Measurements from ENCODE around the gene CEP41.

The CEP41 gene

DNA sequence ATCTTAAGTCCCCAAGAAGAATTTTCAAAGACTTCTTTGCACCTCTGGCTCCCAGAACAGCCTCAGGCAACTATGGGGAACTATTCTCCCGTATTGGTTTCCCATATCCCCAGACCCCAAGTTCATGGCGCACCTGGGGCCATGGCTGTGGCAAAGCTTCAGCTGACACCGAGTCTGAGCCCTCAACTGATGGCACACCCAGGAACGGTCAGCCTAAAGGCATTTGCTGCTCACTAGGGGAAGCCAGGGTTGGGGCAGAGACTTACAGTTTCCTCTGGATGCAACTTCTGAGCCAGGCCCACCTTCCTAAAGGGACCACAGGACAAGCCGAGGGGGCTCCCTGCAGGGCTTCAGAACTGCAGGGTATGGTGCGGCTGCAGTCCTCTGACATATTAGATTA is 74.3 kb downstream of the CEP41 start:
- DNase-seq = no peak

DNA sequence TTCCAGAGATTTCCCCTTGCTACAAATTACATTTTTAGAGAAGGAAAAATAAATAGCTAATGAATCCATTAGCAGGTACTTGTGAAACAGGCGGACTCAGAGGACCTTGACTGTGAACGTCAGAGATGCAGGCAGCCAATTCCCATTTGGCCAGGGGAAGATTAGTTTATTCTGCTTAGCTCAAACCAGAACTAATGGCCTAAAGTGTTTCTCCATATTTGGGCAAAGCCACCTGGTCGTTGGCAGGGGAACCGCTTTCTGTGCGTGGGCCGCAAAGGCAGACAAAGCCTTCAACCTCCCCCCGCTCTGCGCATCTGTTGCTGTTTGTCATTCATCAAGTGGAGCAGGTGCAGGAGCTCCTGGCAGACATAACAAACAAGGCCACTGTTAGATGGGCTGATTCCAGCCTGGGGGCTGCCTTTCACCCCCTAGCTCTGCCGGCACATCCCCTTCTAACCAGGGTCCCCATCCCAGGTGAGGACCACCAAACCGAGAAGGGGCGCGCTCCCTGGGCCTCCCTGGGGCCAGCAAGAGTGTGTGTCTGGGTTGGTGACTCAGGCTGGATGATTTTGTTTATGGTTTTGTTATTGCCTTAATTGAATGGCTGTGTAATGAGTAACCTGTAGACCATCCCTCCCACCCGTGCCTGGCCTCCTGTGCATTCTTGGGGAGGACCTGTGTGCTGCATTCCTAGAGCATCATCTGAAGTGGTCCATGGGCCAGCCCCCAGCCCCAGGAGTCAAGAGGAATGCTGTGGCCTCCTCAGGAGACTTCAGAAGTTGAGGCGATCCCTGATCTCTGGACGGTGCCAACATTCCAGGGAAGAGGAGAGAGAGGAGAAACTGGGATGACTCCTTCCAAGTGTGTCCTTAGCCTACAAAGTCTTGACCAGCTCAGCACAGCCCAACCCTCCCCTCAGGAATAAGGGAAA is 75.0 kb downstream of the CEP41 start:
- peak; percentile 100 for DNase-seq

DNA sequence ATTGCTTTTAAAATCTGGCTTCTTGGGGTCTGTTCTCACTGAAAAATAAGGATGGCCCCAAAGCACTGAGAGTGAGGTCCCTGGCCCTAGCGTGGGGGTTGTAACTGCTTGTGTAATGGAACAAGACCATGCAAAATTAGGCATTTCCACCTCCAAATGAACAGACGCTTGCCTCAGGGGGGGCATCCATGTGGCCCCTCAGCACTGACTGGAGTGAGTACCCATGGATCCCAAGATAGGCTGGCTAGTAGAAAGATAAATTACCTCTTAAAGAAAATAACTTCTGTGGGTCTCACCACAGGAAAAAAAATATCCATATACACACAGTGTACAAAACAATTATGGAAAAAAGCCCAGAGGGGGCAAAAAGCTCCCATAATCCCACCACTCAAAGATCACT is 75.7 kb downstream of the CEP41 start:
- peak; percentile 75 for DNase-seq

DNA sequence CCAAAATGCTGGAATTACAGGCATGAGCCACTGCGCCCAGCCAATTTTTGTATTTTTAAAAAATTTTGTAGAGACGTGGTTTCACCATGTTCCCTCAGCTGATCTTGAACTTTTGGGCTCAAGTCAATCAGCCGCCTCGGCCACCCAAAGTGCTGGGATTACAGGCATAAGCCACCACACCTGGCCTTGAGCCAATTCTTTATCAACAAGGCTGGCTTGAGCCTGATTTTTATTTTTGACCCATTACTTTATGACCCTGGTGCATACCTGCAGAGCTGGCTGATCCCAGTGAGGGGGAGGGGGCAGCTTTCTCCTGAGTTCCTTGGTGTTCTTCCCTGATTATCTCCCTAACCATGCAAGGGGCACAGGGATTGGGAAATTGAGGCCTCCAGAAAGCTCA is 76.4 kb downstream of the CEP41 start:
- peak; percentile 62 for DNase-seq

DNA sequence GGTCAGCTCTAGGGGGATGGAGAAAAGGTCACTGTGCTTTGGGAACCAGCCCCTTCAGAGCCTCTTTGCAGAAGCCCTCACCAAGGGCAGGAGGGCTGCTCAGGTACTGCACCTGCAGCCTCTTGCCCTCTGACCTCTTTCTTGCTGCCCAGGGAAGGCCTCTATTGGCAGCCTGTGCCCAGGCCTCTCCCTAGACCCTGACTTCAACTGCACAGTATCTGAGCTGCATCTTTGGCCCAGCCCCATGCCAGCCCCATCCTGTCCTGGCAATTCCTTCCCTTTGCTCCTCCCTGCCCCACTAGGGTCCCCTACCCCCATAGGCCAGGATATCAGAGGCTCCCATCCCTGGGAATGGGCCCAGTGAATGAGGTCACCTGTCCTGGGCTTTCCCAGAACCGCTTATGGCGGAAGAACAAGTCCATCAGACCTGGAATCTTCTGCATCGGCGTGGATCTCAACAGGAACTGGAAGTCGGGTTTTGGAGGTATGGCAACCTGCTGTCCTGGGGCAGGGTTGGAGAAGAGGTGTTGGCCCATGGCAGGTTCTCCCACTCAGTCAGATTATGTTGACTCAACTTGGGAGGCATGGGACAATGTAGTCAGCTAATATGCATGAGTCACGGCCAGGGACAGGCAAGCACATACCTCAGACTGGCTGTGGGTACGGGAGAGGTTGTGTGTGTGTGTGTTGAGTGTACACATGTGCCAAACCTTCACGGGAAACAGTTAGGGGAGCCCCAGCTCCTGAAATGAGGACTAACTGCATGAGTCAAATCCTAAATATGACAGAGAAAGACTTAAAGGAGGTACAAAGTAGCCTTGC is 77.6 kb downstream of the CEP41 start:
- DNase-seq = no peak

DNA sequence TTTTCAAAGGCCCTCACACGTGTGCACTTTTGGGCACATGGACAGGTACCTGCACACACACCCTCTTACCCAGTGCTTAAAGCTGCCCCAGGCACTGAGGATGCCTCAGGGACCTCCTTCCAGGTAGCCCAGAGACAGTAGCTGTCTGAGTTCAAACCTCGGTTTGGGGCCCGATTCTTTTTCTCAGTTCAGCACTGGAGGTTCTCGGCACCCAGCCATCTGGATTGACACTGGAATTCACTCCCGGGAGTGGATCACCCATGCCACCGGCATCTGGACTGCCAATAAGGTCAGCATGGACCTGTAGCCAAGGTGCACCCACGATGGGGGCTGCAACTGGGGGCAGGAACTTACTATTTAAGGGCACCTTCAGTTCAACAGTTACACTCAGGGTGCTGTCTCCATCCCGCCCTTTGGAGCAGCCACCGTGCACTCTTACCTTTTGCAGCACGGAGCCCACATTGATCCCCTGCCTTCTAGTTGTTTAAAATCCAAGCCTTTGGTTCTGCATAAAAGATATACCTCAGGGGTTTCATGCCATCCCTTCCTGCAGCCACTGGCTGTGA is 78.5 kb downstream of the CEP41 start:
- no peak for DNase-seq

DNA sequence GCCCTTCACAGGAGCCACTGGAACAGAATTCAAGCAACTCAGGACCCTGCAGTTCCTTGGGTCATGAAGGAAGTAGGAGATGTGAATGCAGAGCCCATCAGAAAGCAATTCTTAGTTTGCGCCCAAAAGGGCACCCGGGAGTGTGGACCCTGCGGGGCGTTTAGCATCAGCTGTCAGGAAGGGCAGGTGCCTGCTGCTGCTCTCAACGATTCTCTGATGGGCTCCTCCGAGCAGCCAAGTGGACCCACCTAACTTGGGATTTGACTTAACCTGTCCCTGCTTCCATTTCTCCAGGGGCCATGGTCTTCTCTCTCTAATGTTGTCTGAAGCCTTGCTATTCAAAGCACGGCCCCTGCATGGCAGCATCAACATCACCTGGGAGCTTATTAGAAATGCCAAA is 79.1 kb downstream of the CEP41 start:
- DNase-seq = no peak

DNA sequence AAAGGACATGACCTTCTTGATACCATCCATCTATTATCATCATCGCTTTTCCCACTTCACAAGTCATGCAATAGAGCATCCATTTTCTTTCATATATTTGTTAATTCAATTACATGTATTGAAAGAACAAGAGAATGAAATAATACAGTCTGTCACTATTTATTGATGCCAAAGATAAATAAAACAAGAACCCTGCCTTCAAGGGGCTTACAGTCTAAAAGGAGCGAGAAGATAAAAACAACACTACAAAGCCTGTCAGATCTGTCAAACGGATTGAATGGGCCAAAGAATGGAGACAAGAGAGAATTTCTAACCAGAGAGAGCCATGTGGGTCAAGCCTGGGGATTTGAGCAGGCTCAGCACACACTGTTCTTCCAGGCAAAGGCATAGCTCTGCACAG is 80.3 kb downstream of the CEP41 start:
- DNase-seq = no peak

DNA sequence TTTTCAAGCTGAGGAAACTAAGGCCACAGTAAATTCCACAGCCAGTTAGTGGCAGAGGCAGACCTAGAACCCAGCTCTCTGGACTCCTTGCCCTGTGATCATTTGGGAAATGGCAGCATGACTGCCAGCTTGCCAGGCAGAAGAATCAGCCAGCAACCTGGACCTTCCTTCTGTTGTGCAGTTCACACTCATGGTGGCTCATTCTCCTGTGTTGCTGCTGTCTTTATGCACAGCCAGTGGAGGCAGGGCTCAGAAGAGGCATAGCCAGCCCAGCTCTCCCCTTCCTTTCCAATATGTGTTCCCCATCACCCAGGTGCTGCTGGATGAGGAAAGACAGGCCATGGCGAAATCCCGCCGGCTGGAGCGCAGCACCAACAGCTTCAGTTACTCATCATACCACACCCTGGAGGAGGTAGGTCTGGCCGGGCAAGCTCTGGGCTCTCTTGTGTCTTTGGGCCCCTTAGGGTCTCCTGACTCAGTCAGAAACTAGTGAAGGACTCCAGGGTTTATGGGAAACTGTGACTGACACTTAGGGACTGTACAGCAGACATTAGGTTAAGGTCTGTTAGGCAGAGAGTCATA is 81.4 kb downstream of the CEP41 start:
- DNase-seq = no peak

DNA sequence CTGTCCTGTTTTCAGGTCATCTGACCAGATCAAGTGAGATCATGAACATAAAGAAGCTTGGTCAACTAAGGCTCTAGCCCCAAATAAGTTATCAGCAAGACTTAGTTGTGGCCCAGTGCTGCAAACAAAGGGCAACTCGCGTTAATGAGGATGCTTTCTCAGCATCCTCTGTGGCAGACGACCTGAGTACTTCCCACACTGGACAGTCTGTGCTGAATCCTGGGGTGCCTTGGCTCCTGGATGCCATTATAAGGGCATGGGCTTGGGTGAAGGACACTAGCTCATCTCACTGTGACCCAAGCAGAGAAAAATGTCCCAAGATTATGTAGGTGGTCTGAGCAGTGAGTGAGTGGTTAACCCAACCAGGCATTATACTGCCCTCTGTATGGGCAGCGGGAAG is 82.3 kb downstream of the CEP41 start:
- DNase-seq = no peak

DNA sequence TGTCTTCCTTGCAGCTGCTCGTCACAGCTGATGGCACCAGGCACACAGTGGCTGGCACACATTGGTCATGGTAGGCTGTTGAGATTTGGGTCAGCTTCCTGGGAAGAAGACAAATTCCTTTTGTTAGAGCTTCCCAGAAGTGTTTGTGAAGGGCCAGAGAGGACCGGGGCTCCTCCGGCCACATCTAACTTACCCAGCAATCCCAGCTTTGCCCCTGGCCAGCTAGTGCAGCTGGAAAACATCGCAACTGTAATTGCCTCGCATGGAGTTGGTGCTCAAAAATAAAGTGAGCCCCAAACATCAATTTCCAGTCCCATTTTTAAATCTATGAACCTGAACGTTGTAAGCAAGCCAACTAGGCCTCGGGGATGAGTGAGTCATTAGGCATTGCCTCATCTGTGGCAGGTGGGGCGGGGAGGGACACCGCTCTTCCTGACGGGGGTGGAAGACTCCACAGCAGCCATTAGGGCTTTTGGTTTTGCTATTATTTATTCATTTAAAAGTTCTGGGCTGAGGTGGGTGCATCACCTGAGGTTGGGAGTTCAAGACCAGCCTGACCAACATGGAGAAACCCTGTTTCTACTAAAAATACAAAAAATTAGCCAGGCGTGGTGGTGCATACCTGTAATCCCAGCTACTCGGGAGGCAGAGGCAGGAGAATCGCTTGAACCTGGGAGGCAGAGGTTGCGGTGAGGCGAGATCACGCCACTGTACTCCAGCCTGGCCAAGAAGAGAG is 83.8 kb downstream of the CEP41 start:
- peak; percentile 91 for DNase-seq

DNA sequence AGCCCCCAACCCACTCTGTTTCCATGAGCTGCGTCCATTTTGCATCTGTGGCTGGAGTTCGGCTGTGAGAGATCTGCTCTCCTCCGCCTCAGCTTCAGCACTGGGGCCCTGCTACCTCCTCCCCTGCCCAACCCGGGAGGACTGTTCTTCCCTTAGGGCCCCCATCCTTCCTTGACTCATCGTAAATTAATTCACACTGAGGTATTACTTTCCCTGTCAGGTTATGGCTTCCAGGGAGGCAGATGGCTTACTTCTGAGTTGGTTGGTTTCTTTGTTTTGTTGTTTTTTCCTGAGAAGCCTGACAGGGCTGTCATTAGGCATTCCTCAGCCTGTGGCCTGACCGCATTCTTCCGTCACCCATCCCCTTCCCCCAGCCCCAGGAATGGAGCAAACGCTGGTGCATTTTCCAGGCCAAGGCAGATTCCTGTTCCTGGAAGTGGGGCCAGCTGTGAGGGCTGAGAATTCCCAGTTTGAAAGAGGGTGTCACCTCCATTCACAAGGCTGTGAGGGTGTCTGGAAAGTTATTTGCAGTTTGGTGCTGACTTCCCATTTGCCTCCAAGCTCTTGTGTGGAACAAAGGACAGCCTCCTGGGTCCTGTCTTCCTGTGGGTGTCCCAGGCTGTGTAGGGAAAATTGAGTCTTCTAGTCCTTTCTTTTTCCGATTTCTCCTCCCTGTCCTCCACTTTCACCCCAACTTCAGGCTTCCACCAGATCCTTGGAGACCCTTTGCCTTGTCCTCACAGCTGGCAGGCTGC is 84.5 kb downstream of the CEP41 start:
- peak; percentile 95 for DNase-seq

DNA sequence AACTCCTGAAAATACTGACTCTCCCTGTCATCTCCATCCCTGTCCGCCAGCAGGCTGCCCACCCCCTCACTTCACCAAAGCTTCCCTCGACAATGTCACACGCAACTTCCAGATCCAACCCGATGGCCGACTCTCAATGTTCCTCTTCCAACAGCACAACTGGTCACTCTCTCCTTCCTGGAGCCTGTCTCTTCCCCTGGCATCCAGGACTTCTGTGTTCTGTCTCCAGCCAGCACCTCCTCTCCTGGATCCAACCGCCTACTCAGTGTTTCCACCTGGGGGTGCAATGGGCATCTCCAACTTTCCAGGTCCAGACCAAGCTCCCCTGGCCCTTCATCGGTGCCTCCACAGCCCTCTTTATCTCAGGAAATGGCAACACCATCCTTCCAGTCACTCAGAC is 87.6 kb downstream of the CEP41 start:
- peak; percentile 74 for DNase-seq

DNA sequence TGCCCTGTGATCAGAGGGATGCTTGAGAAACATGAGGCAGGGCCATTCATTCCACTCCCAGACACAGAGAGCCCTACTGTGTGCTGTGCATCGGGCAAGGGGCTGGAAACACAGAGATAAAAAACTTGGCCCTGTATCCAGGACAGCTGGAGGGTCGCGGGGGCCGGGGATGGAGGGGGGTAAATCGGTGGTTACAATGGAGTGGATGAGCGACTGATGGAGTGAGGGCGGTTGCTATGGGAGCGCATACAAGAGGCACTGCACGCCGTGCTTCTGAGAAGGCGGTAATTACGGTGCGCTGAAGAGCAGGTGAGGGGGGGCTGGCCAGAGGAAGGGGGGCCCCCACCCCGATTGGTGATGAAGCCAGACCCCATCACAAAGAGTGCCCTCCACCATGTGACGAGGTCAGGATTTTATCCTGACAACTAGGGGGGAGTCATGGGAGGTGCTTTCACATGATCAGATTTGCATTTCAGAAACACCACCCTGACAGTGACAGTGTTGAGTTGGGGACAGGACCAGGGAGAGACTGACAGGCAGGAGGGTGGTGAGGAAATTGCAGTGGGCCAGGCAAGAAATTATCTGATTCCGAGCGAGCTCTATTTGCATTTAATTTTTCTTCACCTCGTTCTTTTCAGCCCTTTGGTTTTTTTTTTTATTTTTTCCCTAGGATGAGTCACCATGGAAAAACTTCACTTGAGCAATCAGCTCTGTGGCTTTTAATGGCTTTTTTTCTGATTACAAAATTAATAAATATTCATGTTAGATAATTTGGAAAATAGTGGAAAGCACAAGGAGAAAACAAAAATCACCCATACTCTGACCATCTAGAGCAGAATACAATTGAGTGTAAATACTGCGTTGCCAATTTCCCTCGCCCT is 88.4 kb downstream of the CEP41 start:
- peak; percentile 97 for DNase-seq

DNA sequence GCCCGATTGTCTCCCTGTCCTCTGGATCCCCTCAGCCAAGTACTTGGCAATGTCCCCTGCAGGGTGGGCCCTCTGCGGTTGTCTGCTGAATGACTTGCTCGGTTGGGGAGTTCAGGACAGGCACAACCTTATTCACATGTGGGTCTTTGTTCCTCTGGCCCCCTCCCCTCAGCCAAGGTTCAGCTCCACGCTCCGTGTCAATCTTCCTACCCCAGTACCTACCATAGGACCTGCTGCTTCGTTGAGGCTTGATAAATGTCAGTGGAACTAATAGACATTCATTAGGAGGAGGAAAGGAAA is 89.1 kb downstream of the CEP41 start:
- DNase-seq = no peak

DNA sequence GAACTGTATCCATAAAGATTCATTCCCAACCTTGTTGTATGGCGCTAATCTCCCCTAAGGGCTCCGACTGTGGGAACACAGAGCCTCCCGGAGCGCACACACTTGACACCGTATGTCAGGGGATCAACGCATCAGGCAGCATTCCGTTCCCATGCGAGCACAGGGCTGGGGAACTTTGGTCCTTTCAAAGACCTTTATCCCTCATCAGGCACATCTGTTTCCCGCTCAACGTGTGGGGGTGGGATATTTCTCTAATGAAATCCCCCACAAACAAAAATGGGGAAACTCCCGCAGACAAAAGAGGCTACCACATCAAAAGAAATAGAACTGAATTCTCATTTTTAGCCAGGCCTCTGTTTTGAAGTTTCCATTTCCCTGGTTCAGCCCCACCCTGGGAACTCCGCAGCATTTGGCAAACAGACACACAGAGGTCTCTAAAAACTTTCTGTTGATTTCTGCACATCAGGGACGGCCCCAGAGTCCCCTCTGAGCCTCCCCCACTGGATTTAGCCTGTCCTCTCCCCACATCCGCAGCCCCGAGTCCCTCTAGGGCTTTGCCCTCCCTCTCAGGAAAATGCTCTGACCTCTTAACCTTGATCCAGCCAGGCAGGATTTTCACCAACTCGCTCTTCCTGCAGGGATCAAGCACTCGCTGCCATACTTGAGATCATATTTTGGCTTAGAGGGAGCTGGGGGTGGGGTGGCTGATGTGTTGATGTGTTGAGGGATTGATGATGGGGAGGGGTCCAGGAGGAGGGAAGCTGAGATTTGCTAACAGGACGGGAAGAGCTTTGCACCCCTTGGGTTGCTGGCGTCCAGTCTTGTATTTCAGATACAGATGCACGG is 89.6 kb downstream of the CEP41 start:
- DNase-seq = peak; percentile 89

DNA sequence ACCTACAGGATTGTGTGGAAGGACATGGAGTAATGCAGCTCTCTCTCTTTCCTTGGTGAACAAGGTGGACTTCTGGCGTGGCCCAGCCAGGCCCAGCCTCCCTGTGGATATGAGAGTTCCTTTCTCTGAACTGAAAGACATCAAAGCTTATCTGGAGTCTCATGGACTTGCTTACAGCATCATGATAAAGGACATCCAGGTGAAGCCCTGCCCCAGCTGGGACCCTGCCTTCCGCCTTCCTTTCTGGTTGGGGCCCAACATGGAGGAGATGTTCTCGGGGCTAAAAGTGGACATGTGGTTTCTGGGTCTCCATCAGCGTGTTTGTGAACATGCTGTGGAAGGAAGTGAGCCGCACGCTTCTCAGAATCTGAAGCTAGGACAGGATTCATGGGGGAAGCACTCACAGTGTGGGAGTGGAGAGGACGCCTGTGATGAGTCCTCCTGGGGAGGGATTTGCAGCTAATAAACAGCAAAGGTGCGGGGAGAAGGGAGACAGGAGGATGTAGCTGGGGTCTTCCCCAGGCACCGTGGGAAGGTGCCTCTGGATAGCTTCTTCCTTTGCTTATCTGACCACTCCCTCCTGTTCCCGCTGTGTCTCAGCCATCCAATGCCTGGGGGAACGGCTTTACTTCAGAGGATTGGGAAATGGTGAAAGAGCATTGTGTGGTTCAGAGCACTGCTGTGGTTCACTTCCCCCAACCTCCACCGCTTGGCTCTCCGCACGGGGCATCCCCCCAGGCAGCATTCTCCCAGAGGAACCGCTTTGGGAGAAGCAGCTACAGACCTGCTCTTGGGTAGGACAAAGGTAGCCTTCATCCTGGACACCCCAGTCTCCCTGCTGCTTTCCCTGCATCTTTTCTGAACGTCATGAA is 90.7 kb downstream of the CEP41 start:
- peak; percentile 94 for DNase-seq

DNA sequence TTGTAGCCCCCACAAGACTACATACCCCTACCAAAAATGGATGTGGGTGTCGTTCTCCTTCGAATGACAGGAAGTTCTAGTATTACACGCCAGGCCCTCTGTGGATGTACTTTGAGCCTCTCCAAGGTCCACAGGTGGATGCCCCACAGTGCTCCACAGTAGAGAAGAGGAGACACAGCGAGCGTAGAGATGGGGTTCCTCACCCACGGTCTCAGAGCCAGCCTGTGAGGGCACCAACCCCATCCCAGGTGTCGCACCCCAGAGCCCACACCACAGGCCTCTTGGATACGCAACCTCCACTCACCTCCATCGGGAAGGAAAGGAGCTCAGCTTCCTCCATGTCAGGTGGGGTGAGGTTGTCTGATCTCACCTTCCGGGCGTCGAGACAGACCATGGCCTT is 93.9 kb downstream of the CEP41 start:
- no peak for DNase-seq

Data from NCI-H69 (cell line).